GM19023 (cell line): ENCODE results near the gene TMEM273.

ENCODE experiments used
- ATAC-seq: cut with Tn5 transposase; IDR thresholded peaks from one replicate; pipeline ENCODE4 v1.9.1; 2021; ENCODE audit warnings: mild to moderate bottlenecking, moderate library complexity; ENCODE audit not compliant: unreplicated experiment

Gene TMEM273

GRCh38 chr10:49149881-49150280, 38.3 kb downstream of the TMEM273 start:
- ATAC-seq, result no peak

- no peak for ATAC-seq
These were observed 44.0 kb downstream of the TMEM273 start for GRCh38 chr10:49144058-49144720.

GRCh38 chr10:49143249-49143648, 44.9 kb downstream of the TMEM273 start:
- ATAC-seq, result no peak

DNA sequence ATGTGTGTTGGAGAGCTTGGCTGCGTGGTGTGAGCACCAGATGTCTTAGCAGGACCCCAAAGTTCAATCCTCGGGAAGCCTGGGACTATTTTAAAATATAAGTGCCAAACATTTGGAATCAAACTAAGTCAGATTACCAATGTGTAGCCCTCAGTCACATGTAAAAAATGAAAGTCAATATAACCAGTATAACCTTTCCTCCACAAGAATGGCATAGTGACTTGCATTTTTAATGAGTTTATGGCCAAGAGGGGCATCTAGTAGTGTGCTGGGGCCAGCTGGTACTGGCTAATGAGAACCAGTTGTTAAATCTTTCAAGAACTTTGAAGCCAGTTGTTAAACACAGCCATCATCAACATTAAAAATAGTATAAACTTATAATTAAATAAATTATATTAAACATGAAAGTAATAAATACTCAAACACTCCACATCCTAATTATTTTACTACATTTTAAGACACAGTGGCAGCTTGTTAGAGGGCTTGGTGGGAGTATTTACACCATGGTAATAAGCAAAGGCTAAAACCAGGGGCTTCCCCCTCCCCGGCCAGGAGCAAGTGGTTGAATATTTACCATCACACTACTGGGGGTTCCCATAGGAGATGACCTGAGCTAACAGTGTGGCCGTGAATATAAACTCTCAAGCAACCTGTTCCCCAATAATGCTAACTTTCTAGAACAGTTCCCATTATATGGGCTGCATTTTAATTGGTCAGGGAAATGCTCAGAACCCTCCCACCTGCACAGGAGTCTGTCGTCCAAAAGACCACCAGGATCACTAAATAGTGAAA, 46.5 kb downstream of the TMEM273 start:
- ATAC-seq, result peak; percentile 81

DNA sequence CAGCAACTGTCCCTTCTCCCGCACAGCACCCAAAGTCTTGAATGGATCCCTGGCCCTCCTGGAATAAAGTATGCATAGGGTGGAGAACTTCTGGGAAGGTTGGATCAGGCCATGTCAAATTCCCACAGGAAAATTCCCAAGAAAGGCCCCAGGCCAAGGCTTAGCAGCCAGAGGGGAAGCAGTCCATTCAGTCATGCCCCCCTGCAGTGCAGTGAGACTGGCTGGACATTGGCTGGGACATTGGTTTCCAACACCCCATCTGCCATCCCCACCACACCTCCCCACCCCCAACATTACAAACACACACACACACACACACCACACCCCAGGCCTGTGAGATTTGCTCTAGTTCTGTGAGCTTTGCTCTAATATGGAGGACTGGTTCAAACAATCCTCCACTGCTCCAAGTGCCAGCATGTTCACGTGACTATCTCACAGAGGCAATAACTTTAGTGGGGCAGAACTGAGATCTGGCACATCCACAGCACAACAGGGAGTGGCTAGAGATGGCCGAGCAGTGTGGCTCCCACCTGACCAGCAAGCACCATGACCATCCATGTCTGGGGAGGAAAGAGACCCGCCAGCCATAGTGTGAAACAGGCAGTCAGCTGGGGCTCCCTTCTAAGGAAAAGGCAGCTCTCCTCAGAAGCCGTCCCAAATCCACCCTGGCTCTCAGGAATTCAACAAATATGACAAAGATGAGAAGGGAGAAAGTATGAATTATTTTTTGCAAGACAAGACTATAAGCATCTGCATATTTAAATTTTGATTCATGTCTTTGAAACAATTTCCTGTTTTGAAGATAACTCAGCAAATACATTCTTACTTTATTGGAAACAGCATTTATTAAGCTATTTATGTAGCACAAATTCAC, 47.6 kb downstream of the TMEM273 start:
- no peak for ATAC-seq

GRCh38 chr10:49139846-49140195, 48.4 kb downstream of the TMEM273 start:
- ATAC-seq, result no peak

DNA sequence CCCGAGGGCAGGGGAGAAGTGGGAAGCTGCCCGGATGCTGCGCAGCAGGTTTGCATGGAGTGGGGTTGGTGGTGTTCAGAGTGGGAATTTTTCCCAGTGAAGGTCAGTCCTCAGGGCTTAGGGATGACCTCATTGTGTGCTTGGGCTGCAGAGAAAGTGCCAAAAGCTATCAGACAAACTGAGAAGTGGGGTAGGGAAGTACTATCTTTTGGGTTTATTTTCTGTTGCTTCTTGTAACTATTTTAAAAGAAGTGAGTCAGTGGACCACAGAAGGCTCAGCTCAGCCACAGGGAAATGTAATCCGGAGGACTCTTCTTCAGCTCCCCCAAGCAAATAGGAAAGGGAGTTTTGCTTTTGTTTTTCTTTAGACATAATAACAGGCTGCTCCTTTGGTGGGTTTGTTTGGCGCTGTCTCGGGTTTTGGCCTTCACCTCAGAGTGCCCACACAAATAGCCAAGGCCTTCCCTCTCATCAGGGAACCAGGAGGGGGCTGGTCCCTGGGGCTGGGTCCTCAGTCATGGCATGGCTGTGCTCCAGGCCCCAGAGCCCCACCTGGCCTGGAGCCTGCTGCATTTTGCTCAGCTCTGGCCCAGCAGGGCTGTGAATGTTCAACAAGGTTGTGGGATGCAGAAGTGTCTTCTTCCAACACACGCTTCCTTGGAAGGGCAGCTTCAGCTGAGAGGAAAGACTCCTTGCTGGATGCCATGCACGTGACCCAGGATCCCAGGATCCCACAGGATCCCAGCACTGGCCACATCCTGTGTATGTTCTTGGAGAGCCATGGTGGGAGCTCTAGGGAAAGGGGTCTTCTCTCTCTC, 49.0 kb downstream of the TMEM273 start:
- ATAC-seq, result no peak

DNA sequence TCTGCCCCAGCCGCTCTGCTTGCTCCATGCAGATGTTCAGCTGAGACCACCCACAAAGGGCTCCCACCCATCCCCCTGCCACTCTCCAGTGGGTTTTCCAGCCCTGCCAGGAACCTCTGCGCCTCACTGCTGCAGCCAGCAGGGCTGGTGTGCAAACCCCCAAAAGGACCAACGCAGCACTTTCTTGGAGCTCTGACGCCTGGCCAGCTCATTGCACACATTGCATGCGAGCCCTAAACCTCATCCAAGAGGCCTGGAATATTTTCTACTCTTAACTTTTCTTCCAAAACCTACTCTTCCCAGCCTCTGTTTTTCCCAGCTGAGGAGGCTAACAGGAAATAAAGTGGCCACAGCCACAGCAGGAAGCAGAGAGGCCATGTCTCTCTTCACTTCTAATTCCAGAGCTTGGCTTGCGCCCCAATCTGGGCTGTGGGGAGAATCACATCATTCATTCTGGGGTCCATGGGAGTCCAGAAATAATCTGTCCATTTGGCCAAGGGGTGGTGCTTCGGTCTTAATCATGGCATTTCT, 49.8 kb downstream of the TMEM273 start:
- no peak for ATAC-seq

GRCh38 chr10:49136525-49136924, 51.7 kb downstream of the TMEM273 start:
- no peak for ATAC-seq

DNA sequence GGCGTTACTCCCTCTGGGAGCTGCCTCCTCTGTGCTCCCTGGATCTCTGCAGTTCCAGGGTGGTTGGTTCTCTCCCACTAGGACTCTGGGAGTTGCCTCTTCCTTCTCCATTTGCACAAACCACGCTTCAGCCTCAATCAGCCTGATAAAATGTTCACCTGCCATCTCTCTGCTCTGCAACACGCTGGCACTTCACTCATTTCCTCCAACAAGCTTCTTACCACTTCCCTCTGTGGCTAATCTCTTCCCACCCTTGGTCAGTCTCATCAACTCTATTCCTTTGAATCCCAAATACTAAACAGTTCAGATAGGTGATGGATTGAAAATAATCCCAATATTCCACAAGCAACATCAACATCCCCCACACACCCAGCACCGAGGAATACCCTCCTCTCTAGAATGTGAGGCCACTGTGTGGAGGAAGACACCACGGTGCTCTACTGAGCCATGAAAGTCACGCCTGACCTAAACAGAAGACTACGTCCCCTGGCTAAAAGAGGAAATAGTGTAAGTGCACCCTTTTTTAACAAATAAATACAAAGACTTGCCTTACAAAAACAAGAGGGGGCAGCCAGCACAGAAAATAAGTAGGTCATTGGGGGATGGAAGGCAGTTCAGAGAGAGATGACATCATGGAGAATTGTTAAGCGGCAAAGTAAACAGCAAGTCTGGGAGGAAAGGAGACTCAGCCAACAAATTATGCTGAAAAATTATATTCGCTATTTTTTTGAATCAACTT, 52.4 kb downstream of the TMEM273 start:
- ATAC-seq, result peak; percentile 49

- ATAC-seq, result no peak
These were observed 53.9 kb downstream of the TMEM273 start for GRCh38 chr10:49134327-49134726.

GRCh38 chr10:49133706-49134248, 54.4 kb downstream of the TMEM273 start, which contains the start of gene FAM170B:
Gene FAM170B, minus strand, starts transcription at chr10:49134021. Its CDS starts 103 bp downstream, at chr10:49133918.
- no peak for ATAC-seq

DNA sequence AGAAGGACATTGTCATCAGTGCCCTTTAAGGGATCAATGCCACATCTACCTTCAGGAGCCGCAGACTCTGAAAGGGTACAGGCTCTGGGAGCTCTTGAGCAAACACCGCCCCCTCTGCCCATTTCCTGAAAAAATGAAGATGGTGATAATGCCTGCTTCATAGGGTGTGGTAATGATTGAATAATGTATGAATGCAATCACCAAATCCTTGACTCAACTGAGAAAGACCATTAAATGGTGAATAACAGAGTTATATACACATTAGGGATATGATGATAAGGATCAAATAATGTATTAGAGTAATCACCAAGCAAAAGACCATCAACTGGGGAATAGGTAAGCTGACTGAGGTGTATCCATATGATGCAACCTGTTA, 55.8 kb downstream of the TMEM273 start:
- ATAC-seq, result no peak

DNA sequence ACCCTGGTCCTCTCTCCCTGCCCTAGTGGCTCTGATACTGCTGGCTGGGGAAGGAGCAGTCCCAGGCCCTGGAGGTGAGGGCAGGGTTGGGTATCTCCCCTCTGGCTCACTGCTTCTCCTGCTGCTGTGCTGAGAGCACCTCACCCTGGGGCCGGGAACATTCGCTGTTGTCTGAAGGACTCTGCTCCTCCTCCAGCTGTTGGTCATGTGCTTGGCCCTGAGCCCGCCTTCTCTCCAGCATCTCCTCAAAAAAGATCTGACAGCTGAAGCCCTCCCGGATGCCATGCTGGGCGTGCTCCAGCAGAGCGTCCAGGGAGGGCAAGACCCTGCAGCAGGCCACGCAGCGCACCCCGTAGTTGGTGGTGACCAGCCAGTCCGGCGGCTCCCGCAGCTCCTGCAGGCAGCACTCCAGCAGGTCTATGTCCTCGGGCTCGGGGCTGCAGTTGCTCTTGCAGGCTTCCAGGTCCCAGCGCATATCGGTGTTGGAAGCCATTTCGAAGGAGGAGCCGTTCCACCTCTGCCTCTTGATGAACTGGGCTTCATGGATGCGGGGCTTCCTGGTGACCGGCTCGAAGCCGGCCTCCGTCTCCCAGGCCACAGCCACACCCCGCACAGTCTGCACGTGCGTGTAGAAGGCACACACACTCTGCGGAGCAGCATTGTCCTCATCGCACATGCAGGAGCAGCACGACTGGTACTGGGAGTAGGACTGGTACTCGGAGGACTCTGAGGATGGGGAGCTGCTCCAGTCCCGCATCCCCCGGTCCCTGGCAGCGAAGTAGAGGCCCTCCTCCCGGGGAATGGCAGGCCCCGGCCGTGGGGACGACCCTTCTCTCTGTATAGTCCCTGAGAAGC, 56.5 kb downstream of the TMEM273 start:
- ATAC-seq, result no peak

GRCh38 chr10:49129376-49129775, 58.8 kb downstream of the TMEM273 start:
- no peak for ATAC-seq

DNA sequence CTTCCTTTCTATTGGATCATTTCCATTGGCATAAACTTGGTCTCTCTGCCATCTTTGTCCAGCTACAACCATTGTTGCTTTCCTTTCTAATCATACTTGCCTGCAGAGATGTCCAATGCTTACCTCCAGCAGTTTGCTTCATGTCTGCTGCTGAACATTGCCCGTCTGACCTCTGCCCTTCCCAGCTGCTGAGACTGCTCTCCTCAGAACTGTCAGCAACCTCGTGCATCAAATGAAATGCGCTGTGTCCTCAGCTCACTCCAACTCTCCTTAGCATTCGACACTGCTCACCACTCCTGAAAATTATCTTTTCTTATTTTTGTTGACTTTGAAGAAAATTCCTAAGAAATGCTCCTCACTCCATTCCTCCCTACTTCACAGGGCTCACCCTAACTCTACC, 59.3 kb downstream of the TMEM273 start:
- no peak for ATAC-seq

GRCh38 chr10:49123981-49124950, 63.9 kb downstream of the TMEM273 start:
- no peak for ATAC-seq
